HepG2 (cell line): ENCODE data around the gene DLAT. TPM values are rescaled to one million over a fixed set of nuclear protein-coding genes. Genes with fewer than 3 reads are reported as not detected.

Experiments used
- CEBPZ ChIP-seq: IDR thresholded peaks from 2 replicates; pipeline ENCODE4 v1.6.1; 2012; ENCODE audit warnings: low read length, improper control_type of control experiment
- CENPX ChIP-seq: sonication (generic); formaldehyde crosslinking; IDR thresholded peaks from 2 replicates; pipeline ENCODE4 v1.9.0; 2021; ENCODE audit warnings: mild to moderate bottlenecking, missing genetic modification reagents, moderate library complexity
- CREB1 ChIP-seq, 2 experiments: fragments of 450-650 bp in 1 of 2; IDR thresholded peaks; 2 replicates each; pipeline ENCODE4 v1.6.1; 2016 to 2017; ENCODE audit warnings: control low read depth in 1 of 2, mild to moderate bottlenecking in 1 of 2, missing compliant biosample characterization in 1 of 2, missing genetic modification characterization in 1 of 2
- EP300 ChIP-seq, 3 experiments: sonication (generic) in 1 of 3; formaldehyde crosslinking in 1 of 3; IDR thresholded peaks; 2 replicates each; pipeline versions ENCODE4 v1.5.1 to v1.6.1; 2011 to 2020; ENCODE audit warnings: low read depth in 2 of 3, low read length in 2 of 3, borderline replicate concordance in 1 of 3, improper control_type of control experiment in 1 of 3, mild to moderate bottlenecking in 1 of 3, missing genetic modification reagents in 1 of 3, moderate library complexity in 1 of 3
- ETV6 ChIP-seq: sonication (generic); formaldehyde crosslinking; conservative IDR thresholded peaks from 2 replicates; pipeline ENCODE4 v1.4.0; 2020; ENCODE audit warnings: missing genetic modification reagents
- FLYWCH1 ChIP-seq: sonication (generic); formaldehyde crosslinking; IDR thresholded peaks from 2 replicates; pipeline ENCODE4 v1.8.1; 2023; ENCODE audit warnings: mild to moderate bottlenecking, missing genetic modification reagents
- GPBP1L1 ChIP-seq: sonication (generic); formaldehyde crosslinking; IDR thresholded peaks from 2 replicates; pipeline ENCODE4 v1.5.0; 2020; ENCODE audit warnings: mild to moderate bottlenecking, missing genetic modification reagents
- ISX ChIP-seq: sonication (generic); formaldehyde crosslinking; conservative IDR thresholded peaks from 2 replicates; pipeline ENCODE4 v1.5.0; 2020; ENCODE audit warnings: missing genetic modification reagents
- RFX1 ChIP-seq: fragments of 450-650 bp; IDR thresholded peaks from 2 replicates; pipeline ENCODE4 v1.6.1; 2017
- ZHX1 ChIP-seq: sonication (generic); formaldehyde crosslinking; IDR thresholded peaks from 2 replicates; pipeline ENCODE4 v1.8.1; 2022; ENCODE audit warnings: low read depth, mild to moderate bottlenecking, missing genetic modification reagents
- ZNF138 ChIP-seq: sonication (generic); formaldehyde crosslinking; IDR thresholded peaks from 2 replicates; pipeline ENCODE4 v1.5.0; 2020; ENCODE audit warnings: mild to moderate bottlenecking, low read depth, missing genetic modification reagents
- ZNF451 ChIP-seq: sonication (generic); formaldehyde crosslinking; IDR thresholded peaks from 2 replicates; pipeline ENCODE4 v1.5.0; 2020; ENCODE audit warnings: mild to moderate bottlenecking, missing genetic modification reagents
- ZSCAN22 ChIP-seq: sonication (generic); formaldehyde crosslinking; IDR thresholded peaks from 2 replicates; pipeline ENCODE4 v1.4.0; 2020; ENCODE audit warnings: mild to moderate bottlenecking, missing genetic modification reagents
- polyA plus RNA-seq, 8 experiments: library from polyadenylated mRNA; depleted of rRNA in 3 of 8; stranded (reverse) in 7 of 8; unstranded in 1 of 8; fragments of >200 nt; fragmentation: Illumina TruSeq in 4 of 8; extraction: Trizol in 4 of 8; gene quantifications; 2 replicates each; pipeline versions ENCODE4 v1.2.1 to v1.2.3, GENCODE V29; 2011 to 2016; ENCODE audit warnings: low read depth in 4 of 8, missing spikeins in 1 of 8, mixed read lengths in 1 of 8; ENCODE audit not compliant: insufficient read depth in 1 of 8
- total RNA-seq, 5 experiments: library from RNA; depleted of rRNA; stranded (reverse); fragments of >200 nt; fragmentation: Illumina TruSeq; extraction: Trizol; gene quantifications; 2 replicates each; pipeline ENCODE4 v1.2.3, GENCODE V29; 2016; ENCODE audit warnings: low read depth in 1 of 5
- TF ChIP-seq, protein P1 (sequence below): sonication (generic); formaldehyde crosslinking; IDR thresholded peaks from 2 replicates; pipeline ENCODE4 v1.4.0; 2020; ENCODE audit warnings: mild to moderate bottlenecking, missing genetic modification reagents, borderline replicate concordance

The DLAT gene
- total and polyA plus RNA-seq, 2 of the 13 experiments (the other 11 are each of a cell fraction or from before 2014, with no cell fraction given): 26.4 to 62.2 TPM

- TF ChIP-seq ZHX1 (CRISPR knock-in tag): 0 out of 2 replicates have a peak, but pooled peaks have one; percentile 21
- TF ChIP-seq ZSCAN22 (CRISPR knock-in tag): peak; percentile 63; the same call in 1 of the 2 replicates
- no peak for TF ChIP-seq ZNF138 (CRISPR knock-in tag)
- TF ChIP-seq, protein P1, sequence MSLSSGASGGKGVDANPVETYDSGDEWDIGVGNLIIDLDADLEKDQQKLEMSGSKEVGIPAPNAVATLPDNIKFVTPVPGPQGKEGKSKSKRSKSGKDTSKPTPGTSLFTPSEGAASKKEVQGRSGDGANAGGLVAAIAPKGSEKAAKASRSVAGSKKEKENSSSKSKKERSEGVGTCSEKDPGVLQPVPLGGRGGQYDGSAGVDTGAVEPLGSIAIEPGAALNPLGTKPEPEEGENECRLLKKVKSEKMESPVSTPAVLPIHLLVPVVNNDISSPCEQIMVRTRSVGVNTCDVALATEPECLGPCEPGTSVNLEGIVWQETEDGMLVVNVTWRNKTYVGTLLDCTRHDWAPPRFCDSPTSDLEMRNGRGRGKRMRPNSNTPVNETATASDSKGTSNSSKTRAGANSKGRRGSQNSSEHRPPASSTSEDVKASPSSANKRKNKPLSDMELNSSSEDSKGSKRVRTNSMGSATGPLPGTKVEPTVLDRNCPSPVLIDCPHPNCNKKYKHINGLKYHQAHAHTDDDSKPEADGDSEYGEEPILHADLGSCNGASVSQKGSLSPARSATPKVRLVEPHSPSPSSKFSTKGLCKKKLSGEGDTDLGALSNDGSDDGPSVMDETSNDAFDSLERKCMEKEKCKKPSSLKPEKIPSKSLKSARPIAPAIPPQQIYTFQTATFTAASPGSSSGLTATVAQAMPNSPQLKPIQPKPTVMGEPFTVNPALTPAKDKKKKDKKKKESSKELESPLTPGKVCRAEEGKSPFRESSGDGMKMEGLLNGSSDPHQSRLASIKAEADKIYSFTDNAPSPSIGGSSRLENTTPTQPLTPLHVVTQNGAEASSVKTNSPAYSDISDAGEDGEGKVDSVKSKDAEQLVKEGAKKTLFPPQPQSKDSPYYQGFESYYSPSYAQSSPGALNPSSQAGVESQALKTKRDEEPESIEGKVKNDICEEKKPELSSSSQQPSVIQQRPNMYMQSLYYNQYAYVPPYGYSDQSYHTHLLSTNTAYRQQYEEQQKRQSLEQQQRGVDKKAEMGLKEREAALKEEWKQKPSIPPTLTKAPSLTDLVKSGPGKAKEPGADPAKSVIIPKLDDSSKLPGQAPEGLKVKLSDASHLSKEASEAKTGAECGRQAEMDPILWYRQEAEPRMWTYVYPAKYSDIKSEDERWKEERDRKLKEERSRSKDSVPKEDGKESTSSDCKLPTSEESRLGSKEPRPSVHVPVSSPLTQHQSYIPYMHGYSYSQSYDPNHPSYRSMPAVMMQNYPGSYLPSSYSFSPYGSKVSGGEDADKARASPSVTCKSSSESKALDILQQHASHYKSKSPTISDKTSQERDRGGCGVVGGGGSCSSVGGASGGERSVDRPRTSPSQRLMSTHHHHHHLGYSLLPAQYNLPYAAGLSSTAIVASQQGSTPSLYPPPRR (CRISPR knock-in tag): peak; percentile 68
- no peak for TF ChIP-seq GPBP1L1 (CRISPR knock-in tag)
- no peak for TF ChIP-seq EP300 (IDR thresholded peaks at IDR 0.05; ENCODE audit: low read depth in 2 of 2, low read length in 2 of 2)
- TF ChIP-seq EP300 (CRISPR knock-in tag; IDR thresholded peaks at IDR 0.05; ENCODE audit: borderline replicate concordance): no peak
- TF ChIP-seq ISX (CRISPR knock-in tag): peak; percentile 91
- TF ChIP-seq CREB1 (IDR thresholded peaks at IDR 0.05): peak; percentile 22; the same call in 1 of the 2 replicates
- TF ChIP-seq CREB1 (CRISPR knock-in tag; IDR thresholded peaks at IDR 0.05): peak; percentile 77; the same call in 1 of the 2 replicates
- no peak for TF ChIP-seq FLYWCH1
- 0 out of 2 replicates have a peak, but pooled peaks have one; percentile 27 for TF ChIP-seq ETV6 (CRISPR knock-in tag)
- no peak for TF ChIP-seq CEBPZ
- TF ChIP-seq RFX1: no peak
- TF ChIP-seq CENPX (CRISPR knock-in tag): no peak
- TF ChIP-seq ZNF451 (CRISPR knock-in tag): peak; percentile 83; the same call in 1 of the 2 replicates
Observed at GRCh38 chr11:112024773-112025678, at the start of gene DLAT (continued).
